SK-N-SH treated with all-trans-retinoic acid at 6 μM for 48 hours (cell line): ENCODE data around the gene VSIR.

ENCODE experiments used
- ATAC-seq: fragments of 200-7000 bp; cut with Tn5 transposase; 3 replicates; pipeline ENCODE4 v1.9.1; 2020; ENCODE audit warnings: mild to moderate bottlenecking, moderate library complexity
- BACH2 ChIP-seq: fragments of 250-450 bp; sonication (Bioruptor Pico); IDR thresholded peaks from 2 replicates; pipeline ENCODE4 v1.9.0; 2021; ENCODE audit warnings: mild to moderate bottlenecking, borderline replicate concordance
- CSDC2 ChIP-seq: fragments of 250-450 bp; sonication (Bioruptor Pico); IDR thresholded peaks from 2 replicates; pipeline ENCODE4 v1.5.0; 2020; ENCODE audit warnings: mild to moderate bottlenecking, moderate library complexity
- ESRRG ChIP-seq: fragments of 250-450 bp; sonication (Bioruptor Pico); IDR thresholded peaks from 2 replicates; pipeline ENCODE4 v1.6.1; 2021; ENCODE audit warnings: mild to moderate bottlenecking
- ISL1 ChIP-seq: fragments of 250-450 bp; sonication (Bioruptor Pico); IDR thresholded peaks from 2 replicates; pipeline ENCODE4 v2.1.2; 2022; ENCODE audit warnings: mild to moderate bottlenecking, moderate library complexity
- OSR1 ChIP-seq: fragments of 250-450 bp; sonication (Bioruptor Pico); IDR thresholded peaks from 2 replicates; pipeline ENCODE4 v1.8.0; 2022; ENCODE audit warnings: moderate library complexity, mild to moderate bottlenecking, inconsistent platforms
- PATZ1 ChIP-seq: fragments of 250-450 bp; sonication (Bioruptor Pico); IDR thresholded peaks from 2 replicates; pipeline ENCODE4 v1.8.0; 2020; ENCODE audit warnings: mild to moderate bottlenecking, moderate library complexity, borderline replicate concordance
- POU6F1 ChIP-seq: fragments of 250-450 bp; sonication (Bioruptor Pico); IDR thresholded peaks from 2 replicates; pipeline ENCODE4 v1.8.0; 2021; ENCODE audit warnings: low read depth, mild to moderate bottlenecking, moderate library complexity, borderline replicate concordance
- RARB ChIP-seq: fragments of 250-450 bp; sonication (Bioruptor Pico); IDR thresholded peaks from 2 replicates; pipeline ENCODE4 v1.8.0; 2021; ENCODE audit warnings: mild to moderate bottlenecking, moderate library complexity
- TCF4 ChIP-seq: fragments of 250-450 bp; sonication (Bioruptor Pico); IDR thresholded peaks from 2 replicates; pipeline ENCODE4 v1.8.0; 2021; ENCODE audit warnings: mild to moderate bottlenecking, moderate library complexity, borderline replicate concordance
- TOX ChIP-seq: fragments of 250-450 bp; sonication (Bioruptor Pico); IDR thresholded peaks from 2 replicates; pipeline ENCODE4 v1.8.0; 2021; ENCODE audit warnings: mild to moderate bottlenecking, moderate library complexity, borderline replicate concordance
- TSHZ2 ChIP-seq: fragments of 250-450 bp; sonication (Bioruptor Pico); IDR thresholded peaks from 2 replicates; pipeline ENCODE4 v1.5.0; 2020; ENCODE audit warnings: mild to moderate bottlenecking, moderate library complexity
- ZC3H10 ChIP-seq: fragments of 250-450 bp; sonication (Bioruptor Pico); IDR thresholded peaks from 2 replicates; pipeline ENCODE4 v1.5.1; 2021; ENCODE audit warnings: mild to moderate bottlenecking, moderate library complexity
- ZFP3 ChIP-seq: fragments of 250-450 bp; sonication (Bioruptor Pico); IDR thresholded peaks from 2 replicates; pipeline ENCODE4 v1.5.0; 2020; ENCODE audit warnings: mild to moderate bottlenecking, moderate library complexity
- ZFP30 ChIP-seq: fragments of 450-650 bp; formaldehyde crosslinking; IDR thresholded peaks from 2 replicates; pipeline ENCODE4 v1.5.0; 2022; ENCODE audit warnings: mild to moderate bottlenecking, moderate library complexity
- ZNF565 ChIP-seq: fragments of 450-650 bp; formaldehyde crosslinking; conservative IDR thresholded peaks from 2 replicates; pipeline ENCODE4 v1.5.0; 2020; ENCODE audit warnings: low read depth, mild to moderate bottlenecking, moderate library complexity
- ZNF70 ChIP-seq: fragments of 450-650 bp; formaldehyde crosslinking; IDR thresholded peaks from 2 replicates; pipeline ENCODE4 v1.5.0; 2020; ENCODE audit warnings: mild to moderate bottlenecking, moderate library complexity
- ZNF8 ChIP-seq: fragments of 450-650 bp; formaldehyde crosslinking; IDR thresholded peaks from 2 replicates; pipeline ENCODE4 v1.5.0; 2020; ENCODE audit warnings: mild to moderate bottlenecking, moderate library complexity

The VSIR gene

GRCh38 chr10:71729161-71729636 lies 44.1 kb downstream of the VSIR start (continued):
- TF ChIP-seq ZC3H10 = no peak

GRCh38 chr10:71727738-71728737 lies 45.3 kb downstream of the VSIR start:
- ATAC-seq = peak; percentile 27
- no peak for TF ChIP-seq RARB (CRISPR knock-in tag)
- peak; percentile 23; the same call in 1 of the 2 replicates for TF ChIP-seq TCF4 (CRISPR knock-in tag)
- no peak for TF ChIP-seq OSR1
- TF ChIP-seq, all 23 proteins: peak for 1

GRCh38 chr10:71727105-71727737 lies 46.1 kb downstream of the VSIR start:
- ATAC-seq = no peak
- TF ChIP-seq POU6F1 (CRISPR knock-in tag) (no peak), PATZ1 (no peak), ZNF70 (CRISPR knock-in tag) (no peak), ZNF8 (CRISPR knock-in tag) (no peak), ZFP30 (CRISPR knock-in tag) (no peak)
- TF ChIP-seq, all 23 proteins: peak for 0

GRCh38 chr10:71726580-71727104 lies 46.7 kb downstream of the VSIR start:
- TF ChIP-seq TOX (CRISPR knock-in tag) = no peak
- no peak for TF ChIP-seq ZNF565
- no peak for TF ChIP-seq ZFP30 (CRISPR knock-in tag)
- TF ChIP-seq ZNF8 (CRISPR knock-in tag) = no peak
- no peak for TF ChIP-seq TCF4 (CRISPR knock-in tag)
- TF ChIP-seq ZC3H10 = no peak
- TF ChIP-seq BACH2 = no peak
- TF ChIP-seq ZNF70 (CRISPR knock-in tag) = no peak
- TF ChIP-seq ZFP3 (CRISPR knock-in tag) = no peak
- no peak for TF ChIP-seq ESRRG (CRISPR knock-in tag)
- no peak for TF ChIP-seq TSHZ2 (CRISPR knock-in tag)
- no peak for TF ChIP-seq OSR1
- no peak for TF ChIP-seq CSDC2
- peak; percentile 10; the same call in 1 of the 3 replicates for ATAC-seq

- ATAC-seq = peak; percentile 74
Observed at GRCh38 chr10:71725998-71726579, 47.2 kb downstream of the VSIR start.

More at GRCh38 chr10:71725998-71726579, 47.2 kb downstream of the VSIR start:
- TF ChIP-seq ZNF70 (CRISPR knock-in tag) (0 out of 2 replicates have a peak, but pooled peaks have one; percentile 25), ISL1 (CRISPR knock-in tag) (no peak)
